Calu3 (cell line): Measurements from ENCODE around the gene IL1RAPL2. TPM values are rescaled to one million over a fixed set of nuclear protein-coding genes. Genes with fewer than 3 reads are reported as not detected.

Experiments
- BruUV-seq: library from RNA; stranded (reverse); fragments of 400-500 nt; replicated peaks from 2 replicates; lab custom pipeline; 2021; lab: Mats Ljungman, UMichigan
- CTCF ChIA-PET: fragments of 300-600 bp; sonication (Branson Sonifier 250); formaldehyde crosslinking; loops from one replicate; lab custom pipeline; 2022; ENCODE audit warnings: antibody characterized with exemption; lab: Charles Lee
- DNase-seq: peaks from one replicate; pipeline ENCODE4 v3.0.0; 2022
- H3K27ac Mint-ChIP-seq: one replicate; pipeline ENCODE4 v1.8.0; 2022; ENCODE audit warnings: mixed read lengths; ENCODE audit not compliant: unreplicated experiment
- H3K27me3 Mint-ChIP-seq: one replicate; pipeline ENCODE4 v1.8.0; 2022; ENCODE audit warnings: mixed read lengths; ENCODE audit not compliant: unreplicated experiment
- H3K36me3 Mint-ChIP-seq: one replicate; pipeline ENCODE4 v1.8.0; 2022; ENCODE audit warnings: mild to moderate bottlenecking, moderate library complexity, mixed read lengths; ENCODE audit not compliant: insufficient read depth, unreplicated experiment
- H3K4me1 Mint-ChIP-seq: one replicate; pipeline ENCODE4 v1.8.0; 2022; ENCODE audit warnings: mild to moderate bottlenecking, low read depth, mixed read lengths; ENCODE audit not compliant: unreplicated experiment
- H3K4me3 Mint-ChIP-seq: one replicate; pipeline ENCODE4 v1.8.0; 2022; ENCODE audit warnings: mild to moderate bottlenecking, low read depth, moderate library complexity, mixed read lengths; ENCODE audit not compliant: unreplicated experiment
- H3K9me3 Mint-ChIP-seq: one replicate; pipeline ENCODE4 v1.8.0; 2022; ENCODE audit warnings: low read depth, mixed read lengths; ENCODE audit not compliant: unreplicated experiment
- intact Hi-C: fragments of 100-400 bp; cut with micrococcal nuclease; formaldehyde crosslinking; loops from one replicate; pipeline ENCODE4 v1.10.0; 2022; ENCODE audit not compliant: unreplicated experiment
- total RNA-seq: library from RNA; stranded (reverse); gene quantifications from 2 replicates; pipeline ENCODE4 v1.2.3, GENCODE V29; 2022
- TF ChIP-seq, protein P1 (sequence below): fragments of 200-600 bp; IDR thresholded peaks from one replicate; pipeline ENCODE4 v1.8.0; 2022; ENCODE audit warnings: antibody characterized with exemption; ENCODE audit not compliant: unreplicated experiment

IL1RAPL2 gene
- total RNA-seq, 1 experiment from 2014 or later, result not detected

DNA sequence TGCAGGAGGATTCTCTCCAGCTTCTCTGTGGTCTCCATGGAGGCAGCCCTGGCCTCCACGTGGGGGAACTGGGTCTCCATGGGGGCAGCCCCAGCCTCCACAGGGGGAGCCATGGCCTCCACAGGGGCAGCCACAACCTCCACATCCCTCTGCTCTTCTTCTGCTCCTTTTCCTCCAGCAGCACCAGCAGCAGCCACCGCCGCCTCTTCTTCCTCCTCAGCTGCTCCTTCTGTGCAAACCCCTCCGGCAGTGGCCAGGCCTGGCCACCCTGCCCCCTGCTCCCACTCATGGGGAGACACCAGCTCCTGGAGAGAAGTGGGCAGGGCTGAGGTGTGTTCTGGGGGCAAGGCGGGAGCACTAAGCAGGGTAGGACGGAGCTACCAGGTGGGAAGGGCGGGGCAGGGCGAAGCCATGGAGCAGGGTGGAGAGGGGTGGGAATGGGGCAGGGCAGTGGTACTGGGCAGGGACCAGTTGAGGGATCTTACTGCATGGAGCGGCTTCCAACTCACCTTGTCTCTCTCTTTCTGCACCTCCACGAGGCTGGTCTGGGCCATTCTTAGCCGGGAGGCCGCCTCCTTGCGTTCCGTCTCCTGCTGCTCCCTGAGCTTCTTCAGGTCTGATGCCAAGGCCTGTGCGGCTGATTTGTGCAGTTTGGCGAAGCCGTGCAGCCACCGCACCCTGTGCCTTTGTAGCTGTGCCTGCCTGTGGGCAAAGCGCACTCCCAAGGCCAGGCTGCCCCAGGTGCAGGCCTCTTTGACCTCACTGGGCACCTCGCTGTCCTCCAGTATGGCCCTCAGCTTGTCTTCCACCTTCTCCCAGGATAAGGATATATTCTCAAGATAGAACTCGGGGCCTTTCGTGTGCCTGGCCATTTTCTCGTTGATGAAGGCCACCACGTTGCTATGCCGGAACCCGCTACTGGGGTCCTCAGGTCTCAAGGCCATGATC is 653.7 kb downstream of the IL1RAPL2 start:
- H3K4me3 Mint-ChIP-seq, result no peak overlapping the region
- H3K36me3 Mint-ChIP-seq, result no peaks in the 10 kb centered on the region
- H3K9me3 Mint-ChIP-seq, result peaks cover 19% of the 10 kb centered on the region
- no peak for DNase-seq
- intact Hi-C loops, result no loop called here
- H3K27me3 Mint-ChIP-seq, result no peaks in the 10 kb centered on the region
- no peak overlapping the region for H3K27ac Mint-ChIP-seq
- TF ChIP-seq, protein P1, sequence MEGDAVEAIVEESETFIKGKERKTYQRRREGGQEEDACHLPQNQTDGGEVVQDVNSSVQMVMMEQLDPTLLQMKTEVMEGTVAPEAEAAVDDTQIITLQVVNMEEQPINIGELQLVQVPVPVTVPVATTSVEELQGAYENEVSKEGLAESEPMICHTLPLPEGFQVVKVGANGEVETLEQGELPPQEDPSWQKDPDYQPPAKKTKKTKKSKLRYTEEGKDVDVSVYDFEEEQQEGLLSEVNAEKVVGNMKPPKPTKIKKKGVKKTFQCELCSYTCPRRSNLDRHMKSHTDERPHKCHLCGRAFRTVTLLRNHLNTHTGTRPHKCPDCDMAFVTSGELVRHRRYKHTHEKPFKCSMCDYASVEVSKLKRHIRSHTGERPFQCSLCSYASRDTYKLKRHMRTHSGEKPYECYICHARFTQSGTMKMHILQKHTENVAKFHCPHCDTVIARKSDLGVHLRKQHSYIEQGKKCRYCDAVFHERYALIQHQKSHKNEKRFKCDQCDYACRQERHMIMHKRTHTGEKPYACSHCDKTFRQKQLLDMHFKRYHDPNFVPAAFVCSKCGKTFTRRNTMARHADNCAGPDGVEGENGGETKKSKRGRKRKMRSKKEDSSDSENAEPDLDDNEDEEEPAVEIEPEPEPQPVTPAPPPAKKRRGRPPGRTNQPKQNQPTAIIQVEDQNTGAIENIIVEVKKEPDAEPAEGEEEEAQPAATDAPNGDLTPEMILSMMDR, result no peak
- CTCF ChIA-PET, result no interaction called here
- BruUV-seq, result no TSS peak
- no peaks in the 10 kb centered on the region for H3K4me1 Mint-ChIP-seq

GRCh38 chrX:105220636-105221035 is 654.6 kb downstream of the IL1RAPL2 start, which contains the start of gene TEX13A:
TSS of gene TEX13A (minus strand) at chrX:105220694. CDS start at chrX:105220397, 297 bp downstream.
- intact Hi-C loops, result no loop called here
- Mint-ChIP-seq H3K27me3 (no peaks in the 10 kb centered on the region), H3K36me3 (no peaks in the 10 kb centered on the region), H3K9me3 (peaks cover 16% of the 10 kb centered on the region), H3K27ac (no peak within 1 kb of the TSS), H3K4me1 (no peaks in the 10 kb centered on the region), H3K4me3 (no peak within 1 kb of the TSS)
- TF ChIP-seq, protein P1, result no peak
- no peak for DNase-seq
- CTCF ChIA-PET, result no interaction called here
- BruUV-seq, result no TSS peak

DNA sequence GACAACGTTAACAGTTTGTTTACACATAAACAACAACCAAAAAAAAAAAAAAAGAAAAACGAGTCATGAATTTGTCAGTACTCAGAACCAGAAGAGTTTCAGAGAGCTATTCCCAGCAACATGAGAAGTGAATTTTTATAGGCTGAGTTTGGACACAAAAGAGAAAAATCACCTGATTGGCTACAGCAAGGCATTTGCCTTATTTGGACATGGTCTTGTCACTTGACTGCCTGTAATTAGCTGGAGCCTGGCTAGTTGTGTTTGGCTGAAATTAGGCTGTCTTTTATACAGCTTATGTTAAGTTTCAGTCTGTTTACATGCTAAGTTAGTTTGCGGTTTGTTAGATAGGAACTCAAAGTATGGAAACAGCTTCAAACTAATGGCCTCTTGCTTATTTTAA is 655.4 kb downstream of the IL1RAPL2 start:
- TF ChIP-seq, protein P1, result no peak
- no peak overlapping the region for H3K27ac Mint-ChIP-seq
- H3K36me3 Mint-ChIP-seq, result no peaks in the 10 kb centered on the region
- BruUV-seq, result no TSS peak
- no peak for DNase-seq
- intact Hi-C loops, result no loop called here
- CTCF ChIA-PET, result no interaction called here
- H3K4me3 Mint-ChIP-seq, result no peak overlapping the region
- no peaks in the 10 kb centered on the region for H3K27me3 Mint-ChIP-seq
- H3K9me3 Mint-ChIP-seq, result peaks cover 11% of the 10 kb centered on the region
- no peaks in the 10 kb centered on the region for H3K4me1 Mint-ChIP-seq

GRCh38 chrX:105226499-105226898 is 660.5 kb downstream of the IL1RAPL2 start:
- CTCF ChIA-PET, result no interaction called here
- H3K27me3 Mint-ChIP-seq, result no peaks in the 10 kb centered on the region
- BruUV-seq, result no TSS peak
- intact Hi-C loops, result no loop called here
- no peak for DNase-seq
- peaks cover 17% of the 10 kb centered on the region for H3K9me3 Mint-ChIP-seq
- no peak overlapping the region for H3K27ac Mint-ChIP-seq
- no peaks in the 10 kb centered on the region for H3K4me1 Mint-ChIP-seq
- no peaks in the 10 kb centered on the region for H3K36me3 Mint-ChIP-seq
- TF ChIP-seq, protein P1, result no peak
- no peak overlapping the region for H3K4me3 Mint-ChIP-seq
